T-helper 1 cell treated with Interleukin-12 subunit alpha and Interleukin-12 subunit beta and Interleukin-4 antibody, amounts not matched to agents 30 ng/mL and 1 ng/mL, for 36 hours (primary cell): ENCODE data around the gene NFYC. TPM values are rescaled to one million over a fixed set of nuclear protein-coding genes. Genes with fewer than 3 reads are reported as not detected.

Experiments used
- intact Hi-C: fragments of 100-400 bp; cut with micrococcal nuclease; formaldehyde crosslinking; loops from one replicate; pipeline ENCODE4 v1.15.1; 2024
- total RNA-seq: library from RNA; stranded (reverse); gene quantifications from 2 replicates; pipeline ENCODE4 v1.2.3, GENCODE V29; 2022

NFYC gene
- total RNA-seq = 98.8 and 103 TPM in 2 replicates

DNA sequence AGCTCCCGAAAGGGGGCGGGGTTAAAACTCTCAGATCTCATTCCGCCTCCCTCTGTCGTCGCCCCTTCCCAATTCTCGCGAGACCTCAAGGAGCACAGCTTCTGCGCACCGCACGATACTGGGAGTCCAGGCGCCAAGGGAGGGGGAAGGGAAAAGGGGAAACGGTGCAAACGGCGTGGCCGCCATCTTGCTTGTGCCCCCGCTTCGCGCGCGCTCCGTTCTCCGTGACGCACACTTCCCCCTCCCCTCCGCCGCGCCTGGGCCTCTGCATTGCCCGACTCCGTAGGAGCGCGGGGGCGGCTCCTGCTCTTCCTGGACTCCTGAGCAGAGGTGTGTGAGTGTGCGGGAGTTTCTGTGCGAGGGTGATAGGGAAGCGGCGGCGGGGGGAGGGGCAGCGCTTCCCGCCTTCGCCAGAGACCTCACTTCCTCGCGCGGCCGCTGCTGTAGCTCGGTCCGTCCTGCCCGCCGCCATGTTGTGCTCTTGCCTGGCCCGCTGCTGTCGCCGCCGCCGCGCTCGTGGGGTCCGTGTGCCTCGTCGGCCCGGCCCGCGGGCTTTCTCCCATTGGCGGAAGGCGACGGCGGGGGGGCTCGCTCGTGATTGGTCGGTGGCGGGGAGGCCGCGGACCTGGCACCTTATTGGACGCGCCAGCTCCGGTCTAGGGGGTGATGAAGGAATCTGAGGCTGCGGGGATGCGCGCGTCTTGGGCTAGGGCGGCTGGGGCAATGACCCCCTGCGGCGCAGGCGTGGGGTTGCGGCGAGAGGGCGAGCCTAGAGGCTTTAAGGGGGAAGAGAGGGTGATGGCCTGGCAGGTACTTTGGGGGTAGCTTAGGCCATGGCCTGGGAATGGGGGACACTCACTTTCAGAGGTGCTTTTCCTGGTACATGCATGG is at the start of gene NFYC:
TSS of gene NFYC (plus strand) at position 167 of the 891 bp plus-strand sequence. CDS start 47,140 bp downstream, outside the sequence.
- intact Hi-C loops = loop anchor here (1.0 to 10.0 kb wide), 15 partner anchors 8 to 1773 kb away; partner anchors contain the start of genes CAP1, CCDC30, CITED4 and CTPS1

DNA sequence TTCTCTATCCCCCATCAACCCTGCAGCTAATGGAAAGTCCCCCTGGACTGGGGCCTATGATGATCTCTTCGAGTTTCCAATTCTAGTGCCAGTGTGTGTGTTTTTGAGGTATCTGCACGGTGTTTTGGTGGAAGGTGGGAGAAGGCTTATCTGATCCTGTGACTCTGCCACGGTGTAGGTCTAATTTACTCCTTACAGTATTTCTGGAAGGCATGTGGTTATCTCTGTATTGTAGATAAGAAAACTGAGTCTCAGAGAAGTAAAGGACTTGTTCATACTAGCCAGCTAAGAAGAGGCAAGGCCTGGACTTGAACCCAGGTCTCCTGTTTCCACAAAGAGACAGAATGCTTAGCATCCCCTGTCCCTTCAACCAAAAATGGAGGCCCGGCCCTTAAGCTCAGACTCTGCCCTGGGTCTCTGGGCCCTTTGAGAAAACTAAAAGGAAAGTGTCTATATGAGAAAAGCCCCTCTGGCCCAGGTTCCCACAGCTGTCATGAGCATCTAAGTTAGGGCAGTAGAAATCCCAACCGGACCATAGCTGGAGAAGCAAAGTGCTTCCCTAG is 46.3 kb upstream of the NFYC start:
- intact Hi-C loops = no loop called here

DNA sequence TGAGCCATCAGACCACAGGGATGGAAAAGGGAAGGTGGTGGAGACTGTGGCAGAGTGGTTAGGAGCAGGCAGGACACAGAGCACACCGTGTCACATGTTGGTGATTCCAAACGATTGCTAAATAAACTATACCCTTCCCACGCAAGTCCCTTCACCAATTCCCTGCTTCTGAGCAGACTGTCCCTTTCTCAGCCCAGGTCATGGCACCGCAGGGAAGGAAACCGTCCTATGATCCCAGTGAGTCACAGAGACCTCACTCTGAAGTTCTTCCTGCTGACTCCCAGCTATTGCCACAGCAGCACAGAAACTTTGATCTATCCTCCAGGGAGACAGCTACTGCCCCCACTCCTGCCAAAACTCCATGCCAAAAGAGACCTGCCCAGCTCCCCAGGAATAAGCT is 45.2 kb upstream of the NFYC start:
- intact Hi-C loops = no loop called here

DNA sequence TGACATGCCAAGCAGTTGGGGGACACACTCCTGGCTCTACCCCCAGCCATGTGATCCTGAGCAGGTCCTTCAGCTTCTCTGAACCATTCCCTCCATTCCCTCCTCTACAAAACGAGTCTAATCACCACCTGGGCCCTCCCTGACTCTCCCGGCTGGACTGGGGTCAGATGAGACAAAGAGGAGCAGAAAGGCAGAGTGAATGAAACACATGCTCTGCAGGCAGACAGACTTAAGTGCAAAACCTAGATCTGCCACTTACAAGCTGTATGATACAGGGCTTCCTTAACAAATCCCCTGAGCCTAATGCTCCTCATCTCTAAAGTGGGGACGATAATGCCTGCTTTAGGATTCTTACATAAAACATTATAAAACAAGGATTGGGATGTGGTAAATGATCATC is 43.3 kb upstream of the NFYC start:
- intact Hi-C loops = no loop called here

DNA sequence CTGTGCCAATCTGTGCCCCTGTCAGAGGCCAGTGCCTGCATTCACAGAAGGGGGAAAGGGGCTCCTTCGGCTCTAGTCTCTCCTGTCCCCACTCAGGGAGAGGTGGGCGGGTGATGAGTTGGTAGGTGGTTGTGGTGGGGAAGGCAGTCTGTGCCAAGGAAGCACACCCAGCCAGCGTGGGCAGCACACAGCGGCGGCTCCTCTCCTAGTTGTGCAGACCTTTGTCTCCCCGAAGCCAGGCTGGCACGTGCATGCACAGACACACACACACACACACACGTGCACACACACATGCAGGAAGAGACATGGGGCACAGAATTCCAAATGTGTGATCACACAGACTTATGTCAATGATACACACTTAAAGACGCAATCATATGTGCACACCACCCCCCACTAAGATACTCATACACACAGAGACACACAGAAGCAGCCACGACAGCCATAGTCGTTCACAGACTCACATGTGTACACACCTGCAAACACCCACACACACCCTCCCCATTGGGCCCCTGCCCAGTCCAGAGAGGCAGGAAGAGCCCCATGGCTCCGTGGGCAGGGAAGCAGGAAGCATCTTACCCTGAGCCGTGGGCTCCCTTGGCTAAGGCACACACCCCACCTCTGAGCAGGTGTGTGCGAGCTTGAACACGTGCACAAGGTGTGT is 42.4 kb upstream of the NFYC start:
- intact Hi-C loops = no loop called here

DNA sequence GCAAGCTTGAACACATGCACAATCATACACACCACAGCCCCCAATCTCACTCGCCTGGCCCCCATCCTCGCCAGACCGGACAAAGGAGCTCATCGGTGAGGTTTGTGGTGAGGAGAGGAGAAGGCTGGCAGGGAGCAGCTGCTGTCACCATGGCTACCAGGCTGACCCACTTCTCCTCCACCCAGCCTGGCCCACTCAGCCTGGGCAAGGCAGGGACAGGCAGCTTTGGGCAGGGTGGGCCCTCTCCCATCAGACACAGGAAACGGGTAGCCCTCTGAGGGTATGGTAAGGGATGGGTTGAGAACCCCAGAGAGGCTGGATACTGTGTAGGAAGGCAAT is 41.9 kb upstream of the NFYC start:
- intact Hi-C loops = no loop called here

DNA sequence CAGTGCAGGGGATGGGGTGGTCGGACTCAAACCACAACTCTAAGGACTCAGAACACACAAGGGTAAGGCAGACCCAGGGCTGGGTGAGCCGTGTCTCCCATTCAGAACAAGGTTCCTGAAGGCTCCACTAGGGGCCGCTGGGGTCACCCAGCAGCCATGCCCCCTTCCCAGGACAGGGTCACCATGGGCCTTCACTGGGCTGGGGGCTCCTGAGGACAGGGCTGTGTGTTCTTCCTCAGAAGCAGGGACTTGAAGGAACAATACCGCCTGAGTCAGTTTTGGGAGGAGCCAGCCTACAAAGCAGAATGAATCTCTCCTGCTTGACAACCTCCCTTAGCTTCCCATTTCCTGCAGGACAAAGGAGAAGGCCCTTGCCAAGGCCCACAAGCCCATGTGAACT is 41.4 kb upstream of the NFYC start:
- intact Hi-C loops = no loop called here

DNA sequence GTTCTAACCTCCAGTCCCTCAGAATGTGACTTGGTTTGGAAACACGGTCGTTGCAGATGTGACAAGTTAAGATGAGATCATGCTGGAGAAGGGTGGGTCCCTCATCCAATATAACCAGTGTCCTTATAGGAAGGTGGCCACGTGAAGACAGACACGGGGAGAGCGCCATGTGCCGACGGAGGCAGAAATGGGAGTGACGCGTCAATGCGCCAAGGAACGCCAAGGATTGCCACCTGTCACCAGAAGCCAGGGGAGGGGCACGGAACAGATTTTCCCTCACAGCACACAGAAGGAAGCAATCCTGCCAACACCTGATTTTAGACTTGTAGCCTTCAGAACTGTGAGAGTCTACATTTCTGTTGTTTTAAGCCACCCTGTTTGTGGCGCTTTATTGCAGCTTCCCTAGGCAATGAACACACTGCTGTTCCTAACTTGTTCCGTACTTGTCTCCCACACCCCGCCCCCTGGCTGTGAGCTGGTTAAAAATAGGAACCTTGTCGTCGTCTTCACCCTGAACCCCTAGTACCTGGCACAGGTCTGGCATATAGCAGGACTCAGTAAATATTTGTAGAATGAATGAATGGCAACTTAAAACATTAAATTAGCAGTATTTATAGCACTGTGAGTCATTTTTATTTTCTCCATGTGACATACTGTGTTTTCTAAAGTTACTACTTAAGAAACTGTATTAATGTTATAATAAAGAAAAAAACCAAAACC is 40.2 kb upstream of the NFYC start:
- intact Hi-C loops = no loop called here

DNA sequence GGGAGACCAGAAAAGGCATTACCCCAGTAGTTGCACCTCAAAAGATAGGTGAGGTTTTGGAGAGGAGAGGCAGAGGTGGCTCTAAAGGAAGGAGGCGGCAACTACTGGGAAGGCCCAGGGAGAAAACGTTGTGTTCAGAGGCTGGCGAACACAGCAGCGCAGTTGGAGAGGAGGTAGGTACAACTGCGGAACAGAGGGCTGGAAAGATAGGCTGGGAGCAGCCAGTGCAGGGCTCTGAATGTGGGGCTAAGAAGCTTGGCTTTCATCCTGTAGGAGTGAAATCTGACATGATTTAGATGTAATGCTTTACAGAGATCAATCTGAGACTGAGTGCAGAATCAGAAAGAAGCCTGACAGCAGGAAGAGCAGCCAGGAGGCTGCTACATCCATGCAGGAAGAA is 39.0 kb upstream of the NFYC start:
- intact Hi-C loops = no loop called here

DNA sequence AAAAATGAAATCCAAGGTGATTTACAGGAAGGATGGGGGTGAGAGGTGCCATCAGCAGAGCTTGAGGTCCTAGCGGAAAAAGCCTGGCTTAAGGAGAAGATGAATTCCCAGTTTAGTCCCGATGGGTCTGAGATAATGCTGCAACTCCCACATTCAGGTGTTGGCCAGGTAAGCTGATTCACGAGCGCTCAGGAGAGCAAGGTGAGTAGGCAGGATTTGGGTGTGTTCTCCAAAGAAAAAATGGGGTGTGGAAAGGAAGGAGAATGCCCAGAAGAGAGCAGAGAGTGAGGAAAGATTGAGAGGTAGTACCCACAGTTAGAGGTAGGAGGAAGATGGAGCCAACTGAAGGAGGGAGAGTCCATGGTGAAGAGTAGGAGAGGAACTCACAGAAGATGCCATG is 38.5 kb upstream of the NFYC start:
- intact Hi-C loops = no loop called here

DNA sequence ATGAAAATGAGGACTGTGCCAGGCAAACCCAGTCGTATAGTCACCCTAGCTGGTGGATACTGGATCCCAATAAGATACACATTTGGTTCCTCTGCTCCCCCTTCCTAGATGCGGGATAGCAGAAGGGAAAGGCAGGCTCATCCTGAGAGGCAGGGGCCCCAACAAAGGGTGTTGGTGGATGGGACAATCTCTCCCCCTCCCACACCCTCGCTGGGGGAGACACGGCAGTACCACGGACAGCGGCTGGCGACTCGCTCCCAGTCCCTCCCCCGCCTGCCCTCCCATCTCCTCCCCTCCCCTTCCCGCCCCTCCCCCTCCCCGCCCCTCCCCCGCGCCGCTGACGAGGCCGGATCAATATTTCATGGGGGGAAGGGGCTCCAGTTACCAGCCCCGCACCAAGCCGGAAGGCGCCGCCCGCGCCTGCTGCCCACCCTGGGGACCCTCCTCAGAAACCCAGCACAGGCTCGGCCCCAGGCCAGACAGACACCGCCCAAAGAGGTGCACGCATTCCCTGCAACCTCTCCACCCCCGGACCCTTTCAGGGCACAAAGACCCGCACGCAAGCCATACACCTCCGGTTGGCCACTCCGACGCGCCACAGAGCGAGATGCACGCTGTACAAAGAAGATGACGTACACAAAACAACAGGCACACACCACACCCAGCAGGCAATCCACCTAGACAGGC is 37.5 kb upstream of the NFYC start:
- intact Hi-C loops = no loop called here

DNA sequence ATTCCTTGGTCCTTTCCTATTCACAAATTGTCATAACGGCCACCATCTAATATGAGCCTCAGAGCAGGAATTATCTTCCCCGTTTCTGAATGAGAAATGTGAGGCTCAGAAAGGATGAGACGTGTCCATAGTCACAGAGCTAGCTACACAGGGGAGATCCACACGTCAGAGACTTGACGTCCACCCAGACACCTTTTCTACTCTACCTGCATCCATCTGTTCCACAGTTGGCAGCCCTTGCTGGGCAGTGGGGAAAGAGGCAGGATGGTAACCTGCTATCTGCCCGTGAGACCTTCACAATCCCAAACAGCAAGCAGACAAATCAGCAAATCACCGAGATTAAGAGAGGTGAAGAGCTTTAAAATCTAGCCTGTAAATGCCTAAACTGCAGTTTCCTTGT is 34.5 kb upstream of the NFYC start:
- intact Hi-C loops = no loop called here

DNA sequence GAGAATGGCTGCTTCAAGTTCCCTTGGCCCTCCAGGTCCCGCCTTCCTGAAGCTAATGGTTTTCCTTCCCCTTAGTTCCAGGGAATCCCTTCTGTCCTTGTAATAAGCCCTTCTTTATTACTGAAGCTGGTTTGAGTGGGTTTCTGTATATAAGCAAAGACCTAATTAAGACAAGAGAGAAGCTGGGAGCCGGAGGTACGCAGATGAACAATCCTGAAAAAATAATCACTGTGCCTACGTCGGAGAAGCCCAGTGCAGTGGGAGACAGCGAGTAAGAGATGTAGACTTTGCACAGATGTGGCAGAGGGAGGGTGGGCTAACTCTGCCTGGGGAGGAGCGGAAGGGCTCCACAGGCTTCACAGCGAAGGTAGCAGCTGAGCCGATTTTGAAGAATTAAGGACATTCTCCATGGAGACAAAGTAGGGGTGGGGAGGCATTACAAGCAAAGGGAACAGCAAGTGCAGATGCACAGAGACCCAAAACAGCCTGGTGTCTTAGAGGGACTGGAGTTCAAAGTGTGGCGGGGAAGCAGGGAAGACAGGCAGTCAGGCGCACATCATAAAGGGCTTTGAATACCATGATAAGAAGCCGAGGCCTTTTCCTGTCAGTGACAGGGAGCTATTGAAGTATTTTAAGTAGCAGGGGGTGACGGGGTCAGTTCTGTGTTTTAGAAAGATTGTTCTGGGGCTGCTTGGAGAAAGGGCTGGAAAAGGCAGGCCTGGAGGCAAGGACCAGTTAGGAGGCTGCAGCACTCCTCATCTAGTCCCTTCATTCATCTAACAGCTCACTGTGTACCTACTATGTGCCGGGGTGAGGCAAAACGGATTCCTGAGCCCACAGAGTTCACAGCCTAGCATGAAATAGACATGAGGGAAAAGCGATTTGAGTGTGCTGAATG is 32.5 kb upstream of the NFYC start:
- intact Hi-C loops = no loop called here

DNA sequence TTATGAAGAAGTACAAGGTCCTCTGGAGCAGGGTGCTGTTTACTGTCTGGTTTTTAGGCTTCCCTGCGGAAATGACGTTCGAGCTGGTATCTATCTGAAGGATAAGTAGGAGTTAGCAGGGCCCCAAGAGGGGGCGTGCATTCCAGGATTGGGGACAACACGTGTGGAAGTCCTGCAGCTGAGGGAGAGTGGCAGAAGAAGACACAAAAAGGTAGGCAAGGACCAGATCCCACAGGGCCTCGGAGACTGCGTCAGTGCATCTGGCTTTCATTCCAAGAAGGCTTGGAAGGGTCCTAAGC is 31.9 kb upstream of the NFYC start:
- intact Hi-C loops = no loop called here

DNA sequence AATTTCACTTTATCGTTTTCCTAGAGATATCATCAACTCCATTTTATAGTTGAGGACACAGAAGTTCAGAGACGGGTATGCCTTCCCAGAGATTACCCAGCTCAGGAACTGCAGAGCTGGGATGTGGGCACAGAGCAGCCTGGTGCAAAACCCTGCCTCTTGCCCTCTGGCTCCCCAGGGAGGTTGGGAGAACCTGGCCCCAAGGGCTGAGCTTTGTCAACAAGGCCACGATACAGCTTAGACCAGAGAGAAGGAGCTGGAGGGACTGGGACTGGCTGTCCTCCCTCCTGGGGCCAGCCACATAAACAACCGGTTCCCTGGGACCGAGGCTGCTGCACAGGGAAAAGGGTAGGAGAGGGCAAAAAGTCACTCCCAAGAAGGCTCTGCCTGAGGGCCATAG is 29.8 kb upstream of the NFYC start:
- intact Hi-C loops = no loop called here

DNA sequence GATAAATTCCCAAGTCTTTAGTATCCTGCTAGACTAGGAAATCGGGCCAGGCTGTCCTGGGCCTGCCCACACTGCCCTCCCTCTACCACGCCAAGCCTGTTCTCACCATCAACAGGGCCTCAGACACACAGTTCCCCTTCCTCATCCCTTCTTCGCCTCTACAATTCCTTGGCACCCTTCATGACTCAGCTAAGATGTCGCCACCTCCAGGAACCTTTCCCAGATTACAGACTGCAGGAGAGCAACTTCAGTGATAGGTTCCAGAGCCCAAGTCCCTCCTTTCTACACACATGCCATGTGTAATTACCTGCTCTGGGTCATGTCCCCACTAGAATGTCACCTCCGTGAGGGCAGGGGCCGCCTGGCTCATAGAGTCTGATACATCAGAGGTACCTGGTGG is 29.4 kb upstream of the NFYC start:
- intact Hi-C loops = no loop called here

DNA sequence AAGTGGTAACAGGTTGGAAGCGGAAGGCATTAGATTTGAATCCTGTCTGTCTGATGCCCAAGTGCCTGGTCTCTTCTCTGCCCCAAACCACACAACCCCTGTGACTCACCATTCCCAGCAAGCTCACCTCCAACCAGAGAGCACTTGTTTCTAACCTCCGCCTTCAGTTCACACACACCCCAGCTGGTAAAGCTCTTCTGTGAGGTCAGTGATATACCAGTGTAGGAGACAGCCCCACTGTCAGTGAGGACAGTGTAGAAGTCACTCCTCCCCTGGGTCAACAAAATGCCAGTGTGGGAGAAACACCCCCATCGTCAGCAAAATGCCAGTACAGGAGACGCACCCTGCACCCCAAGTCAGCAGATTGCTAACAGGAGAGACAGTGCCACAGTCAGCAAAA is 28.6 kb upstream of the NFYC start:
- intact Hi-C loops = no loop called here

DNA sequence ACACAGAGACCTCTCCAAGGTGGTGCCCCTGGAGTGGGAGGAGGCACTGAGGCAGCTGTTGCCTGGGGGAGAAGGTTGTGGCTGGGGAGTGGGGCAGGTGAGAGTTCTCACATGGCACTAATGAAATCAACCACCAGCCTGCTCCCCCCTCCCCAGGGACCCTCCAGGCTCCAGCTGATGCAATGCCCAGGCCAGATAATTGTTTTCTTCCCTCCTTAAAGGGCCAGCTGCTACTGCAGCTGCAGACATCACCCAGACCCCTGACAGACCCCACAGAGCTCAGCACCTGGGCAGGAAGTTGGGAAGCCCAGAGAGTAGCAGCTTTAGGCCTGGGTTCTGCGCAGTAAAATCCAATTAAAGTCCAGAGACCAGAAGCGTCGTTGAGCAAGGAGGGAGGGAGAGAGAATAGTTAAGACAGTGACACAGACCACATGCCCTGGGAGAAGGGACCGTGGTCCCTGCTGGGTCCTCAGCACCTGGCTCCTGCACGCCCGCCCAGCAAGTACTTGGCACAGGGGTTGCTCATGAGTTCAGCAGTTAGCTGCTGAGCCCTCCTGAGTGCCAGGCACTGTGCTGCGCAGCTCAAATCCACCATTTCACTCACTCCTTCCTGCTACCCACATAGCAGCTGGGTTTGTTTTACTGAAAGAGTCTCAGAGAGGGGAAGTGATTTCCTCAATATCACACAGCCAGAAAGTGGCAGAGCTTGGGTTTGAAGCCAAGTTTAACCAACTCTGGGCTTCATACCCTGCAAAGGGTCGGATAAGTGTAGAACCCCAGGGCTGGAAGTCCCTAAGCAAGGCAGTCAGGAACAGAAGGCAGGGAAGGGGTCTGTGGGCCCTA is 28.0 kb upstream of the NFYC start:
- intact Hi-C loops = loop anchor here (2.0 kb wide), 1 partner anchor 289 kb away; no protein-coding TSS in a partner anchor

DNA sequence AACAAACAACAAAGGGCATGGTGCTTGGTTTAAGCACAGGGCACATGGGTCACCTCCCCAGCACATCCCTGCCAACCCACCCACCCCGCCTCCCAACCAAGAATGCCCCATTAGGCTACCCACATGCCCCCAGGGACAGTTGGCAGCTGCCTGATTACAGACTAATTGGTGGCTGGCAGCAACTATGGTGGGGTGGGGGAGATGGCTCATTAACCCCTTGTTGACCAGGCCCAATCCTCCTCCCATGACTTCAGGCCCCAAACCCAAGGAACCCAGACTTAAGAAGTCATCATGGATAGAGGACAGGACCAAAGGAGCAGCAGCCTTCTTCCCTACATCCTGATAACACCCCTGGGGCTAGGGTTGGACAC is 27.4 kb upstream of the NFYC start:
- intact Hi-C loops = loop anchor here (2.0 kb wide), 1 partner anchor 289 kb away; no protein-coding TSS in a partner anchor
